ENCODE data around the gene CHST8. TPM values are rescaled to one million over a fixed set of nuclear protein-coding genes. Genes with fewer than 3 reads are reported as not detected.

The CHST8 gene
- total RNA-seq, 1 donor from 2014 or later = 0.35 TPM

- Mint-ChIP-seq H3K4me1 (ENCODE audit: low read depth) (peaks cover 18% of the 10 kb centered on the region), H3K36me3 (ENCODE audit: low read depth) (peaks cover 31% of the 10 kb centered on the region), H3K4me3 (ENCODE audit: unreplicated experiment) (no peak overlapping the region), H3K27ac (ENCODE audit: unreplicated experiment) (no peak overlapping the region), H3K27me3 (ENCODE audit: low read depth) (no peaks in the 10 kb centered on the region), H3K9me3 (ENCODE audit: low read depth) (no peaks in the 10 kb centered on the region)
- no peak for DNase-seq (ENCODE audit: low spot score)
- TF ChIP-seq CTCF (IDR thresholded peaks at IDR 0.05) = no peak
These were observed 186.6 kb downstream of the CHST8 start for GRCh38 chr19:33808399-33808798.

GRCh38 chr19:33809960-33810359 is 188.2 kb downstream of the CHST8 start:
- H3K4me3 Mint-ChIP-seq (ENCODE audit: unreplicated experiment) = no peak overlapping the region
- no peaks in the 10 kb centered on the region for H3K9me3 Mint-ChIP-seq (ENCODE audit: low read depth)
- peaks cover 18% of the 10 kb centered on the region for H3K4me1 Mint-ChIP-seq (ENCODE audit: low read depth)
- peaks cover 31% of the 10 kb centered on the region for H3K36me3 Mint-ChIP-seq (ENCODE audit: low read depth)
- H3K27ac Mint-ChIP-seq (ENCODE audit: unreplicated experiment) = peak overlapping the region; percentile 5
- peak; percentile 67 for DNase-seq (ENCODE audit: low spot score)
- H3K27me3 Mint-ChIP-seq (ENCODE audit: low read depth) = no peaks in the 10 kb centered on the region
- no peak for TF ChIP-seq CTCF (IDR thresholded peaks at IDR 0.05)

GRCh38 chr19:33810821-33811220 is 189.1 kb downstream of the CHST8 start:
- peaks cover 28% of the 10 kb centered on the region for H3K36me3 Mint-ChIP-seq (ENCODE audit: low read depth)

GRCh38 chr19:33811246-33811645 is 189.5 kb downstream of the CHST8 start:
- Mint-ChIP-seq H3K4me3 (ENCODE audit: unreplicated experiment) (no peak overlapping the region), H3K9me3 (ENCODE audit: low read depth) (no peaks in the 10 kb centered on the region), H3K4me1 (ENCODE audit: low read depth) (peaks cover 22% of the 10 kb centered on the region), H3K27ac (ENCODE audit: unreplicated experiment) (no peak overlapping the region), H3K36me3 (ENCODE audit: low read depth) (peaks cover 24% of the 10 kb centered on the region), H3K27me3 (ENCODE audit: low read depth) (no peaks in the 10 kb centered on the region)
- TF ChIP-seq CTCF (IDR thresholded peaks at IDR 0.05) = no peak
- DNase-seq (ENCODE audit: low spot score) = peak; percentile 89

More at GRCh38 chr19:33810821-33811220, 189.1 kb downstream of the CHST8 start:
- no peak for TF ChIP-seq CTCF (IDR thresholded peaks at IDR 0.05)
- Mint-ChIP-seq H3K27me3 (ENCODE audit: low read depth) (no peaks in the 10 kb centered on the region), H3K4me1 (ENCODE audit: low read depth) (peaks cover 24% of the 10 kb centered on the region), H3K4me3 (ENCODE audit: unreplicated experiment) (no peak overlapping the region), H3K27ac (ENCODE audit: unreplicated experiment) (no peak overlapping the region), H3K9me3 (ENCODE audit: low read depth) (no peaks in the 10 kb centered on the region)
- peak; percentile 70 for DNase-seq (ENCODE audit: low spot score)

- no peaks in the 10 kb centered on the region for H3K27me3 Mint-ChIP-seq (ENCODE audit: low read depth)
- H3K9me3 Mint-ChIP-seq (ENCODE audit: low read depth) = no peaks in the 10 kb centered on the region
- peaks cover 23% of the 10 kb centered on the region for H3K36me3 Mint-ChIP-seq (ENCODE audit: low read depth)
- H3K4me3 Mint-ChIP-seq (ENCODE audit: unreplicated experiment) = no peak overlapping the region
- peaks cover 21% of the 10 kb centered on the region for H3K4me1 Mint-ChIP-seq (ENCODE audit: low read depth)
- no peak overlapping the region for H3K27ac Mint-ChIP-seq (ENCODE audit: unreplicated experiment)
- no peak for TF ChIP-seq CTCF (IDR thresholded peaks at IDR 0.05)
- DNase-seq (ENCODE audit: low spot score) = peak; percentile 56
These were observed 190.1 kb downstream of the CHST8 start for GRCh38 chr19:33811736-33812387.
